Thyroid gland (tissue), 4 donors: ENCODE data around the gene BACH1. TPM values are rescaled to one million over a fixed set of nuclear protein-coding genes. Genes with fewer than 3 reads are reported as not detected.

Source experiments
- DNase-seq, 2 donors: peaks; one replicate each; pipeline ENCODE4 v3.0.0-alpha.2; 2019
- H3K27ac ChIP-seq, 3 donors: fragments of 200-600 bp; sonication (generic); 1 replicate in 2 of 3; 2 replicates in 1 of 3; pipeline ENCODE4 v1.5.1; 2016 to 2019; ENCODE audit warnings: mild to moderate bottlenecking in 1 of 3, moderate library complexity in 1 of 3
- H3K27me3 ChIP-seq: fragments of 200-600 bp; sonication (generic); one replicate; pipeline ENCODE4 v1.5.1; 2019
- H3K36me3 ChIP-seq, 2 donors: fragments of 200-600 bp; sonication (generic); one replicate each; pipeline ENCODE4 v1.5.1; 2016 to 2019
- H3K4me1 ChIP-seq, 2 donors: fragments of 200-600 bp; sonication (generic); one replicate each; pipeline ENCODE4 v1.5.1; 2017 to 2019
- H3K4me3 ChIP-seq, 3 donors: fragments of 200-600 bp; sonication (generic); replicated peaks in 1 of 3; 1 replicate in 2 of 3; 2 replicates in 1 of 3; pipeline ENCODE4 v1.5.1; 2016; ENCODE audit warnings: mild to moderate bottlenecking in 1 of 3
- H3K9me3 ChIP-seq: fragments of 200-600 bp; sonication (generic); one replicate; pipeline ENCODE4 v1.5.1; 2017
- CTCF ChIP-seq, 6 experiments: fragments of 200-600 bp in 3 of 6; fragments of 450-650 bp in 3 of 6; sonication (generic) in 3 of 6; IDR thresholded peaks; one replicate each; pipeline ENCODE4 v1.5.1; 2016 to 2019; ENCODE audit warnings: antibody characterized with exemption in 6 of 6, mild to moderate bottlenecking in 2 of 6, inconsistent platforms in 1 of 6, moderate library complexity in 1 of 6
- POLR2A ChIP-seq, 2 donors: fragments of 450-650 bp; IDR thresholded peaks; one replicate each; pipeline ENCODE4 v1.6.1; 2017; ENCODE audit warnings: antibody characterized with exemption in 2 of 2, mild to moderate bottlenecking in 2 of 2, moderate library complexity in 1 of 2
- WGBS, 2 donors: methylation state at CpG; one replicate each; pipeline ENCODE4 v1.1.5; 2017; 5-methylcytosine and 5-hydroxymethylcytosine counted together
- intact Hi-C: fragments of 100-400 bp; cut with DNase I; formaldehyde crosslinking; loops from one replicate; pipeline ENCODE4 v1.15.1; 2023
- total RNA-seq, 4 donors: library from RNA; depleted of rRNA; stranded (reverse); fragments of >200 nt; gene quantifications; one replicate each; pipeline ENCODE4 v1.2.3, GENCODE V29; 2016

Gene BACH1
- total RNA-seq, 4 donors from 2014 or later = 36.3 to 89.9 (median 64.9) TPM

- H3K4me3 ChIP-seq = no peak overlapping the region
- intact Hi-C loops = no loop called here
- 94 to 95% methylated on average over 10 of the region's 10 CpGs for WGBS, 2 donors
- H3K36me3 ChIP-seq = peaks cover 0 to 9% of the 10 kb centered on the region in 2 donors
- no peak overlapping the region for H3K27ac ChIP-seq
- H3K4me1 ChIP-seq = peaks cover 0 to 7% of the 10 kb centered on the region in 2 donors
- no peaks in the 10 kb centered on the region for H3K27me3 ChIP-seq
- H3K9me3 ChIP-seq = no peaks in the 10 kb centered on the region
- no peak for TF ChIP-seq CTCF (IDR thresholded peaks at IDR 0.05)
- no peak for TF ChIP-seq POLR2A (IDR thresholded peaks at IDR 0.05)
- no peak for DNase-seq
Observed at GRCh38 chr21:29326914-29327554, 28.3 kb downstream of the BACH1 start.

- intact Hi-C loops = no loop called here
Observed at GRCh38 chr21:29329406-29329805, 30.7 kb downstream of the BACH1 start.

GRCh38 chr21:29330797-29331196 lies 32.1 kb downstream of the BACH1 start:
- WGBS, 2 donors = 87 to 91% methylated on average over 1 of the region's 1 CpG
- DNase-seq = no peak
- Histone ChIP-seq H3K27ac (no peak overlapping the region), H3K36me3 (peaks cover 0 to 9% of the 10 kb centered on the region in 2 donors), H3K9me3 (no peaks in the 10 kb centered on the region), H3K4me3 (no peak overlapping the region), H3K4me1 (peaks cover 4 to 19% of the 10 kb centered on the region in 2 donors), H3K27me3 (no peaks in the 10 kb centered on the region)
- intact Hi-C loops = no loop called here
- no peak for TF ChIP-seq POLR2A (IDR thresholded peaks at IDR 0.05)
- no peak for TF ChIP-seq CTCF (IDR thresholded peaks at IDR 0.05)

More at GRCh38 chr21:29329406-29329805, 30.7 kb downstream of the BACH1 start:
- Histone ChIP-seq H3K9me3 (no peaks in the 10 kb centered on the region), H3K4me1 (peaks cover 4 to 19% of the 10 kb centered on the region in 2 donors), H3K27ac (no peak overlapping the region), H3K27me3 (no peaks in the 10 kb centered on the region), H3K36me3 (peaks cover 0 to 9% of the 10 kb centered on the region in 2 donors), H3K4me3 (no peak overlapping the region)
- 95% methylated on average over 5 of the region's 5 CpGs for WGBS, 2 donors
- DNase-seq = no peak
- TF ChIP-seq POLR2A (IDR thresholded peaks at IDR 0.05) = no peak
- TF ChIP-seq CTCF (IDR thresholded peaks at IDR 0.05) = no peak

GRCh38 chr21:29332461-29333362 lies 34.0 kb downstream of the BACH1 start:
- WGBS, 2 donors = 67 to 75% methylated on average over 10 of the region's 10 CpGs
- H3K4me1 ChIP-seq = peaks cover 4 to 19% of the 10 kb centered on the region in 2 donors
- peak overlapping the region in 1 of 3 donors; percentile 56 for H3K27ac ChIP-seq
- H3K36me3 ChIP-seq = no peaks in the 10 kb centered on the region
- TF ChIP-seq POLR2A (IDR thresholded peaks at IDR 0.05) = no peak
- no peak for TF ChIP-seq CTCF (IDR thresholded peaks at IDR 0.05)
- no peaks in the 10 kb centered on the region for H3K27me3 ChIP-seq
- DNase-seq = peak; percentile 60 to 76
- no peaks in the 10 kb centered on the region for H3K9me3 ChIP-seq
- no peak overlapping the region for H3K4me3 ChIP-seq
- intact Hi-C loops = no loop called here

- TF ChIP-seq CTCF (IDR thresholded peaks at IDR 0.05) (no peak), POLR2A (IDR thresholded peaks at IDR 0.05) (no peak)
- no peaks in the 10 kb centered on the region for H3K36me3 ChIP-seq
- no peaks in the 10 kb centered on the region for H3K27me3 ChIP-seq
- no peak for DNase-seq
- no peak overlapping the region for H3K4me3 ChIP-seq
- 78 to 86% methylated on average over 1 of the region's 1 CpG for WGBS, 2 donors
- no peaks in the 10 kb centered on the region for H3K9me3 ChIP-seq
- peaks cover 4 to 19% of the 10 kb centered on the region in 2 donors for H3K4me1 ChIP-seq
- intact Hi-C loops = no loop called here
- peak overlapping the region in 1 of 3 donors; percentile 56 for H3K27ac ChIP-seq
Observed at GRCh38 chr21:29333406-29333805, 34.7 kb downstream of the BACH1 start.
